Measurements from ENCODE around the gene PEAK1.

Gene PEAK1

GRCh38 chr15:77311618-77312398 is 108.1 kb downstream of the PEAK1 start:
- TF ChIP-seq ZC3H10 (CRISPR knock-in tag; IDR thresholded peaks at IDR 0.05) (no peak), ESRRG (CRISPR knock-in tag; IDR thresholded peaks at IDR 0.05) (no peak), ZNF8 (CRISPR knock-in tag; IDR thresholded peaks at IDR 0.05) (no peak), RARB (CRISPR knock-in tag; IDR thresholded peaks at IDR 0.05) (no peak), GLIS3 (CRISPR knock-in tag; IDR thresholded peaks at IDR 0.05) (no peak), POU6F1 (CRISPR knock-in tag; IDR thresholded peaks at IDR 0.05; ENCODE audit: borderline replicate concordance, low read depth) (no peak), PPARA (CRISPR knock-in tag; IDR thresholded peaks at IDR 0.05; ENCODE audit: borderline replicate concordance) (no peak), PATZ1 (CRISPR knock-in tag; IDR thresholded peaks at IDR 0.05; ENCODE audit: borderline replicate concordance) (no peak), CSRNP3 (CRISPR knock-in tag; IDR thresholded peaks at IDR 0.05) (no peak), SNAI2 (CRISPR knock-in tag; IDR thresholded peaks at IDR 0.05) (no peak), ZFP3 (CRISPR knock-in tag; IDR thresholded peaks at IDR 0.05) (no peak), BACH2 (CRISPR knock-in tag; IDR thresholded peaks at IDR 0.05; ENCODE audit: borderline replicate concordance) (no peak), ZNF565 (CRISPR knock-in tag; conservative IDR thresholded peaks at IDR 0.05; ENCODE audit: low read depth) (no peak), ISL1 (CRISPR knock-in tag; IDR thresholded peaks at IDR 0.05) (no peak), CSDC2 (CRISPR knock-in tag; IDR thresholded peaks at IDR 0.05) (no peak), ZFP30 (CRISPR knock-in tag; IDR thresholded peaks at IDR 0.05) (no peak), ARNTL (CRISPR knock-in tag; IDR thresholded peaks at IDR 0.05; ENCODE audit: borderline replicate concordance, low read depth) (no peak)
- TF ChIP-seq, protein P1, sequence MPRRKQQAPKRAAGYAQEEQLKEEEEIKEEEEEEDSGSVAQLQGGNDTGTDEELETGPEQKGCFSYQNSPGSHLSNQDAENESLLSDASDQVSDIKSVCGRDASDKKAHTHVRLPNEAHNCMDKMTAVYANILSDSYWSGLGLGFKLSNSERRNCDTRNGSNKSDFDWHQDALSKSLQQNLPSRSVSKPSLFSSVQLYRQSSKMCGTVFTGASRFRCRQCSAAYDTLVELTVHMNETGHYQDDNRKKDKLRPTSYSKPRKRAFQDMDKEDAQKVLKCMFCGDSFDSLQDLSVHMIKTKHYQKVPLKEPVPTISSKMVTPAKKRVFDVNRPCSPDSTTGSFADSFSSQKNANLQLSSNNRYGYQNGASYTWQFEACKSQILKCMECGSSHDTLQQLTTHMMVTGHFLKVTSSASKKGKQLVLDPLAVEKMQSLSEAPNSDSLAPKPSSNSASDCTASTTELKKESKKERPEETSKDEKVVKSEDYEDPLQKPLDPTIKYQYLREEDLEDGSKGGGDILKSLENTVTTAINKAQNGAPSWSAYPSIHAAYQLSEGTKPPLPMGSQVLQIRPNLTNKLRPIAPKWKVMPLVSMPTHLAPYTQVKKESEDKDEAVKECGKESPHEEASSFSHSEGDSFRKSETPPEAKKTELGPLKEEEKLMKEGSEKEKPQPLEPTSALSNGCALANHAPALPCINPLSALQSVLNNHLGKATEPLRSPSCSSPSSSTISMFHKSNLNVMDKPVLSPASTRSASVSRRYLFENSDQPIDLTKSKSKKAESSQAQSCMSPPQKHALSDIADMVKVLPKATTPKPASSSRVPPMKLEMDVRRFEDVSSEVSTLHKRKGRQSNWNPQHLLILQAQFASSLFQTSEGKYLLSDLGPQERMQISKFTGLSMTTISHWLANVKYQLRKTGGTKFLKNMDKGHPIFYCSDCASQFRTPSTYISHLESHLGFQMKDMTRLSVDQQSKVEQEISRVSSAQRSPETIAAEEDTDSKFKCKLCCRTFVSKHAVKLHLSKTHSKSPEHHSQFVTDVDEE (CRISPR knock-in tag; IDR thresholded peaks at IDR 0.05) = no peak
- TF ChIP-seq, protein P2, sequence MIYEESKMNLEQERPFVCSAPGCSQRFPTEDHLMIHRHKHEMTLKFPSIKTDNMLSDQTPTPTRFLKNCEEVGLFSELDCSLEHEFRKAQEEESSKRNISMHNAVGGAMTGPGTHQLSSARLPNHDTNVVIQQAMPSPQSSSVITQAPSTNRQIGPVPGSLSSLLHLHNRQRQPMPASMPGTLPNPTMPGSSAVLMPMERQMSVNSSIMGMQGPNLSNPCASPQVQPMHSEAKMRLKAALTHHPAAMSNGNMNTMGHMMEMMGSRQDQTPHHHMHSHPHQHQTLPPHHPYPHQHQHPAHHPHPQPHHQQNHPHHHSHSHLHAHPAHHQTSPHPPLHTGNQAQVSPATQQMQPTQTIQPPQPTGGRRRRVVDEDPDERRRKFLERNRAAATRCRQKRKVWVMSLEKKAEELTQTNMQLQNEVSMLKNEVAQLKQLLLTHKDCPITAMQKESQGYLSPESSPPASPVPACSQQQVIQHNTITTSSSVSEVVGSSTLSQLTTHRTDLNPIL (CRISPR knock-in tag; IDR thresholded peaks at IDR 0.05; ENCODE audit: low read depth) = no peak
- ATAC-seq = no peak; the same call in 2 of the 3 replicates

DNA sequence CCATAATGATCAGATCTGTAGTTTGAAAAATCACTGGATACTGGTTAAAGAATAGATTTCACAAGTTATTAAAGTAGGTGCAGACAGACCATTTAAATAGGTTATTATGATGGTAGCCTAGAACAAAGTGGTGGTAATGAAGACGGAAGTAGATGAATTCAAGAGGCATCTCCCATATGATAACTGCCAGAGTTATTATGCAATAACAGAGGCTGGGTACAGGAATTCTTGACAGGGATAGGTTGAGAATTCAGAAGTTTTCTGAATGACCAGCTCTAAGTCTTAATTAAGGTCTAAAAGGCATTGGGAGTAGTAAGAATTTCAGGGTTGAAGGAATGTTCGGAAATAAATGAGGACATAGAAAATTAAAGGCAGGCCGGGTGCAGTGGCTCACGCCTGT is 108.9 kb downstream of the PEAK1 start:
- no peak for ATAC-seq
- TF ChIP-seq TCF4 (CRISPR knock-in tag; IDR thresholded peaks at IDR 0.05; ENCODE audit: borderline replicate concordance) (no peak), CSDC2 (CRISPR knock-in tag; IDR thresholded peaks at IDR 0.05) (no peak), ARNTL (CRISPR knock-in tag; IDR thresholded peaks at IDR 0.05; ENCODE audit: borderline replicate concordance, low read depth) (no peak), SNAI2 (CRISPR knock-in tag; IDR thresholded peaks at IDR 0.05) (no peak), ZNF70 (CRISPR knock-in tag; IDR thresholded peaks at IDR 0.05) (no peak), POU6F1 (CRISPR knock-in tag; IDR thresholded peaks at IDR 0.05; ENCODE audit: borderline replicate concordance, low read depth) (no peak), RARB (CRISPR knock-in tag; IDR thresholded peaks at IDR 0.05) (no peak), ZFP3 (CRISPR knock-in tag; IDR thresholded peaks at IDR 0.05) (no peak), OSR1 (CRISPR knock-in tag; IDR thresholded peaks at IDR 0.05) (no peak), ESRRG (CRISPR knock-in tag; IDR thresholded peaks at IDR 0.05) (no peak), TOX (CRISPR knock-in tag; IDR thresholded peaks at IDR 0.05; ENCODE audit: borderline replicate concordance) (no peak), ZC3H10 (CRISPR knock-in tag; IDR thresholded peaks at IDR 0.05) (no peak), ZFP30 (CRISPR knock-in tag; IDR thresholded peaks at IDR 0.05) (no peak), PPARA (CRISPR knock-in tag; IDR thresholded peaks at IDR 0.05; ENCODE audit: borderline replicate concordance) (no peak), ISL1 (CRISPR knock-in tag; IDR thresholded peaks at IDR 0.05) (no peak), ZNF8 (CRISPR knock-in tag; IDR thresholded peaks at IDR 0.05) (no peak)
- TF ChIP-seq, protein P1 (CRISPR knock-in tag; IDR thresholded peaks at IDR 0.05) = no peak

All from SK-N-SH treated with all-trans-retinoic acid at 6 μM for 48 hours (cell line).